Liver (tissue), 9 donors: ENCODE results near the gene ABL1. TPM values are rescaled to one million over a fixed set of nuclear protein-coding genes. Genes with fewer than 3 reads are reported as not detected.

Source experiments
- DNase-seq: peaks from one replicate; pipeline ENCODE4 v3.0.0-alpha.2; 2017; ENCODE audit warnings: low spot score
- H3K27ac ChIP-seq, 2 donors: one replicate each; pipeline ENCODE4 v1.7.0; 2013; ENCODE audit warnings: inconsistent platforms in 2 of 2, low read length in 2 of 2, control low read depth in 1 of 2, low read depth in 1 of 2, mild to moderate bottlenecking in 1 of 2
- H3K27me3 ChIP-seq, 4 donors: one replicate each; pipeline versions ENCODE4 v1.6.1 to v1.7.0; 2013; ENCODE audit warnings: low read length in 3 of 4, inconsistent platforms in 1 of 4, mild to moderate bottlenecking in 1 of 4, moderate library complexity in 1 of 4; ENCODE audit not compliant: control insufficient read depth in 4 of 4, insufficient read depth in 4 of 4
- H3K36me3 ChIP-seq, 4 donors: one replicate each; pipeline versions ENCODE4 v1.6.1 to v1.7.0; 2013; ENCODE audit warnings: low read length in 3 of 4, mild to moderate bottlenecking in 3 of 4, low read depth in 1 of 4, moderate library complexity in 1 of 4; ENCODE audit not compliant: control insufficient read depth in 4 of 4, insufficient read depth in 3 of 4
- H3K4me1 ChIP-seq, 4 donors: one replicate each; pipeline versions ENCODE4 v1.6.1 to v1.7.0; 2013; ENCODE audit warnings: low read length in 3 of 4, mild to moderate bottlenecking in 3 of 4, moderate library complexity in 1 of 4; ENCODE audit not compliant: control insufficient read depth in 4 of 4, insufficient read depth in 4 of 4
- H3K4me3 ChIP-seq, 3 donors: one replicate each; pipeline versions ENCODE4 v1.6.1 to v1.7.0; 2013; ENCODE audit warnings: low read length in 3 of 3, control low read depth in 1 of 3, low read depth in 1 of 3, mild to moderate bottlenecking in 1 of 3
- H3K9ac ChIP-seq, 2 donors: one replicate each; pipeline ENCODE4 v1.7.0; 2013; ENCODE audit warnings: low read length in 2 of 2, mild to moderate bottlenecking in 2 of 2, moderate library complexity in 2 of 2, control low read depth in 1 of 2, low read depth in 1 of 2
- H3K9me3 ChIP-seq, 4 donors: one replicate each; pipeline versions ENCODE4 v1.6.1 to v1.7.0; 2013; ENCODE audit warnings: low read length in 3 of 4; ENCODE audit not compliant: control insufficient read depth in 4 of 4
- EGR1 ChIP-seq, 2 donors: IDR thresholded peaks; 2 replicates each; pipeline ENCODE4 v1.6.1; 2016 to 2018; ENCODE audit warnings: antibody characterized with exemption in 2 of 2, low read depth in 2 of 2
- FOXA1 ChIP-seq: IDR thresholded peaks from 2 replicates; pipeline ENCODE4 v1.6.1; 2016; ENCODE audit warnings: antibody characterized with exemption
- FOXA2 ChIP-seq: IDR thresholded peaks from 2 replicates; pipeline ENCODE4 v1.6.1; 2016; ENCODE audit warnings: antibody characterized with exemption
- JUND ChIP-seq, 2 donors: IDR thresholded peaks; 2 replicates each; pipeline ENCODE4 v1.6.1; 2016; ENCODE audit warnings: antibody characterized with exemption in 2 of 2
- MAX ChIP-seq: IDR thresholded peaks from 2 replicates; pipeline ENCODE4 v1.6.1; 2016; ENCODE audit warnings: antibody characterized with exemption
- NR2F2 ChIP-seq: IDR thresholded peaks from 2 replicates; pipeline ENCODE4 v1.6.1; 2016; ENCODE audit warnings: antibody characterized with exemption
- RAD21 ChIP-seq, 2 donors: IDR thresholded peaks; 2 replicates each; pipeline ENCODE4 v1.6.1; 2016; ENCODE audit warnings: antibody characterized with exemption in 2 of 2, mild to moderate bottlenecking in 2 of 2
- RXRA ChIP-seq, 2 donors: IDR thresholded peaks; 2 replicates each; pipeline ENCODE4 v1.6.1; 2017 to 2018; ENCODE audit warnings: antibody characterized with exemption in 2 of 2, mild to moderate bottlenecking in 1 of 2
- TAF1 ChIP-seq: conservative IDR thresholded peaks from 2 replicates; pipeline ENCODE4 v1.6.1; 2016; ENCODE audit warnings: antibody characterized with exemption, mild to moderate bottlenecking
- YY1 ChIP-seq: IDR thresholded peaks from 2 replicates; pipeline ENCODE4 v1.6.1; 2016; ENCODE audit warnings: antibody characterized with exemption, mild to moderate bottlenecking
- ZBTB33 ChIP-seq: IDR thresholded peaks from 2 replicates; pipeline ENCODE4 v1.6.1; 2016; ENCODE audit warnings: antibody characterized with exemption
- WGBS: extraction: QIAGEN DNeasy Blood & Tissue Kit; methylation state at CpG from one replicate; pipeline ENCODE4 v1.1.7; 2013; 5-methylcytosine and 5-hydroxymethylcytosine counted together
- polyA plus RNA-seq, 2 donors: library from polyadenylated mRNA; stranded (reverse) in 1 of 2; unstranded in 1 of 2; fragments of 200-250 nt in 1 of 2; fragments of >200 nt in 1 of 2; fragmentation: Nextera tagmentation in 1 of 2; extraction: Ambion mirVana in 1 of 2; gene quantifications; one replicate each; pipeline versions ENCODE4 v1.2.1 to v1.2.3, GENCODE V29; 2013 to 2015
- total RNA-seq, 2 donors: library from RNA; depleted of rRNA; stranded (reverse); fragments of >200 nt; gene quantifications; one replicate each; pipeline ENCODE4 v1.2.3, GENCODE V29; 2014
- donor health status: healthy.
- donor health status: healthy.
- donor health status: healthy.
- donor health status: healthy.
- donor health status: healthy.

Gene ABL1
- total and polyA plus RNA-seq, 4 donors: 4.2 to 14.2 (median 10.9) TPM

GRCh38 chr9:130860458-130861316 lies 25.6 kb downstream of the ABL1 start:
- no peak for DNase-seq
- Histone ChIP-seq H3K4me3 (no peak overlapping the region), H3K27me3 (no peaks in the 10 kb centered on the region), H3K4me1 (peaks cover 0 to 5% (median 0%) of the 10 kb centered on the region in 4 donors), H3K27ac (peak overlapping the region in 1 of 2 donors; percentile 16), H3K9me3 (no peaks in the 10 kb centered on the region), H3K9ac (peak overlapping the region in 1 of 2 donors; percentile 33), H3K36me3 (peaks cover 1 to 12% (median 7%) of the 10 kb centered on the region in 4 donors)
- 80% methylated on average over 28 of the region's 28 CpGs for WGBS
- no peak for TF ChIP-seq YY1
- no peak for TF ChIP-seq TAF1
- TF ChIP-seq JUND (IDR thresholded peaks at IDR 0.05): peak; percentile 46 to 61
- TF ChIP-seq ZBTB33: no peak
- no peak for TF ChIP-seq MAX
- TF ChIP-seq RXRA (IDR thresholded peaks at IDR 0.05): peak in 1 of 2 donors; percentile 61
- peak; percentile 49 to 51 for TF ChIP-seq RAD21 (IDR thresholded peaks at IDR 0.05)
- TF ChIP-seq FOXA1: no peak

DNA sequence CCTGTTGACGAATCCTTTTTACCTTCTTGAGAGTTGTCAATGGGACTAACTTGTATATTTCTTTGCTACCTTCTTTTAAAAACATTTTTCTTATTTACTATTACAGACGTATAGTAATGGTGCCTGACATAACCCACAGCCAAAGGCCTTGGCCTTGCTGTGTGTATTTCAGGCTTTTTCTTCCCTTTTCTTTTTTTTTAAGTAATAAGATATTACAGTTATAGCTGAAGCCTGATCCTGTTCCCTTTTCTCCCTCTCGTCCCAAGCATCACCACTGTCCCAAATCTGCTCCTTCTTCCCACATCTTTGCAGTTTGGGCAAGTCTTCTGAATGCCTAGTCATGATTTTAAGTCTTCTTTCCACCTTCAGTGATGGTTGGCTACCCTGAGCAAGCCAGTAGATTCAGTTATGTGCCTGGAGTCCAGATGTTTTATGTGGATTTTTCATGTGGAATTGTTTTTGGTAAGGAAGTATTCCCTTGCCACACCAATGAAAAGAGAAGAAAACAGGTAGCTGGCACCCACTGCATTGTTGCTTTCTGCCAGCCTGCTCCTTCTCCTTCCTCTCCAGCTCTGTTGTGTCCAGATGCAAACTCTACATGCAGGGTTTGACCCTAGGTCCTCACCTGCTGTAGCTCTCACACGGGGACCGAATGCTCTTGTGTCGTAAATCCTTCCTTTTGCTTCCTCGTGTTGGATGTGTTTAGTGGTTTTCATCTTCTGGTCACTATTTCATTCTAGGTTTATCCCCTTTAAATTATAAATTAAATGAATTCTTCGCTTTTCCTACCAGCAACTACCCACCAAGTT lies 26.5 kb downstream of the ABL1 start:
- Histone ChIP-seq H3K27me3 (no peaks in the 10 kb centered on the region), H3K4me3 (no peak overlapping the region), H3K36me3 (peaks cover 1 to 10% (median 4%) of the 10 kb centered on the region in 4 donors), H3K9ac (no peak overlapping the region), H3K4me1 (peaks cover 0 to 5% (median 0%) of the 10 kb centered on the region in 4 donors), H3K27ac (peak overlapping the region in 1 of 2 donors; percentile 16), H3K9me3 (no peaks in the 10 kb centered on the region)
- no peak for DNase-seq
- 84% methylated on average over 8 of the region's 8 CpGs for WGBS
- TF ChIP-seq TAF1 (no peak), JUND (IDR thresholded peaks at IDR 0.05) (no peak), RAD21 (IDR thresholded peaks at IDR 0.05) (no peak), FOXA2 (no peak), EGR1 (IDR thresholded peaks at IDR 0.05; ENCODE audit: low read depth in 2 of 2) (no peak), FOXA1 (no peak), MAX (no peak), NR2F2 (no peak), ZBTB33 (no peak)
